ENCODE data around the gene SYT3. TPM values are rescaled to one million over a fixed set of nuclear protein-coding genes. Genes with fewer than 3 reads are reported as not detected.

Gene SYT3
- total RNA-seq, 2 donors from 2014 or later: not detected

GRCh38 chr19:50667177-50667758 is 27.6 kb upstream of the SYT3 start:
- no peaks in the 10 kb centered on the region for H3K9me3 ChIP-seq
- peaks cover 0 to 8% of the 10 kb centered on the region in 2 donors for H3K4me1 ChIP-seq (ENCODE audit: control insufficient read depth in 1 of 2, low read depth in 2 of 2)
- no peak for DNase-seq (ENCODE audit: low spot score)
- peaks cover 6% of the 10 kb centered on the region for H3K27me3 ChIP-seq (replicated peaks; ENCODE audit: insufficient read depth)
- H3K4me3 ChIP-seq: no peak overlapping the region
- H3K27ac ChIP-seq: no peak overlapping the region
- no peaks in the 10 kb centered on the region for H3K36me3 ChIP-seq
- TF ChIP-seq, protein P1, sequence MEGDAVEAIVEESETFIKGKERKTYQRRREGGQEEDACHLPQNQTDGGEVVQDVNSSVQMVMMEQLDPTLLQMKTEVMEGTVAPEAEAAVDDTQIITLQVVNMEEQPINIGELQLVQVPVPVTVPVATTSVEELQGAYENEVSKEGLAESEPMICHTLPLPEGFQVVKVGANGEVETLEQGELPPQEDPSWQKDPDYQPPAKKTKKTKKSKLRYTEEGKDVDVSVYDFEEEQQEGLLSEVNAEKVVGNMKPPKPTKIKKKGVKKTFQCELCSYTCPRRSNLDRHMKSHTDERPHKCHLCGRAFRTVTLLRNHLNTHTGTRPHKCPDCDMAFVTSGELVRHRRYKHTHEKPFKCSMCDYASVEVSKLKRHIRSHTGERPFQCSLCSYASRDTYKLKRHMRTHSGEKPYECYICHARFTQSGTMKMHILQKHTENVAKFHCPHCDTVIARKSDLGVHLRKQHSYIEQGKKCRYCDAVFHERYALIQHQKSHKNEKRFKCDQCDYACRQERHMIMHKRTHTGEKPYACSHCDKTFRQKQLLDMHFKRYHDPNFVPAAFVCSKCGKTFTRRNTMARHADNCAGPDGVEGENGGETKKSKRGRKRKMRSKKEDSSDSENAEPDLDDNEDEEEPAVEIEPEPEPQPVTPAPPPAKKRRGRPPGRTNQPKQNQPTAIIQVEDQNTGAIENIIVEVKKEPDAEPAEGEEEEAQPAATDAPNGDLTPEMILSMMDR (IDR thresholded peaks at IDR 0.05): no peak
- no peak for ATAC-seq (ENCODE audit: insufficient number of reproducible peaks, low FRiP score, low read depth)

DNA sequence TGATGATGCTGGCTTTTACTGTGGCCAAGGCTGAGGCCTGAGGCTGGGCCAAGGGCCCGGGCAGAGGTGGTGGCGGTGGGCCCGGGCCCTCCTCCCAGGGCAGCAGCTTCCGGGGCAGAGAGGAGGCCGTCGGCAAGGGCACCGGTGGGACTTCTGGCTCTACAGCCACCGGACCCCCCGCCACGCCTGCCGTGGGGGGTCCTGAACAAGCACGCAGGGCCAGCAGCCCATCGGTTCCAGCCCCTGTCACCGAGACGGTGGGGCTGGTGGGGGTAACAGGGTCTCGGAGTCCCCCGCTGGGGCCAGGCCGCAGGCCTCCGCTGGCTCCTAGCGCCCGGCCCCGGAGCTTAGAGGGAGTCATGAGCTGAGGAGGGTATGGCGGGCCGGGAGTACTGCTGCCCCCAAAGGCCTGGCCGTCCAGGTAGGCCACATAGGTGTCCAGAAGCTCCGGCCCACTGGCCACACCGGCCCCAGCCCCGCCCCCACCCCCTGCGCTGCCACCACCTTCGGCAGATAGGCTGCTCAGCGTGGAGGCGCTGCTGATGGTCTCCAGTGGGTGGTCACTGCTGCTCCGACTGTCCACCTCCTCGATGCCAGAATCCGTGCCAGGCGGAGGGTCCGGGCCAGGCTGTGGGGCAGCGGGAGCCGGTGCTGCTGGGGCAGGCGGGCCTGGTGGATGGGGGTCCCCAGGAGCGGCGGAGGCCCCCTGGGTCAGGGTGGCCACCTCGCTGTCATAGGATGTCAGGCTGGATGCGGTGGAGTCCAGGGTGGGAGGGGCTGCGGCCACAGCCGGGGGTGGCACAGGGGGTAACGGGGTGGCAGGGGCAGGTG is 26.9 kb upstream of the SYT3 start:
- Histone ChIP-seq H3K27me3 (replicated peaks; ENCODE audit: insufficient read depth) (peaks cover 6% of the 10 kb centered on the region), H3K4me1 (ENCODE audit: control insufficient read depth in 1 of 2, low read depth in 2 of 2) (peaks cover 0 to 8% of the 10 kb centered on the region in 2 donors), H3K4me3 (no peak overlapping the region), H3K27ac (no peak overlapping the region), H3K36me3 (no peaks in the 10 kb centered on the region), H3K9me3 (no peaks in the 10 kb centered on the region)
- TF ChIP-seq, protein P1 (IDR thresholded peaks at IDR 0.05): no peak
- DNase-seq (ENCODE audit: low spot score): no peak
- no peak for ATAC-seq (ENCODE audit: insufficient number of reproducible peaks, low FRiP score, low read depth)

DNA sequence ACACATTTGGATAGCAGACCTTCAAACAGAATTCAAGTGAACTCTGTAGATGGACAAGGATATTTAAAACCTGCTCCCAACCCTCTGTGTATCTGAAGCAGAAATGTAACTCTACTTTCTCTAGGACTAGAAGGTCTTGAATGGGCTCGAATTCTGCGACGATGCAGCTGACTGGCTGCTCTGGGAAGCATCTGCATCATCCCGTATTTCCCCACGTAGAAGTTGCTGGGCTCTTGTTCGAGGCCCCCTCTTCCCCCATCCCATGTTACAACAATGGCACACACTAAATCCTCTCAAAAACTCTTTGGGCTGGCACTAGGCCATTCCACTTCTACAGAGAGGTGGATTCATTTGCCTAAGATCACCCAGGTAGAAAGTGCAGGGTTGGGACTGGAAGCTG is 24.5 kb upstream of the SYT3 start:
- no peak for DNase-seq (ENCODE audit: low spot score)
- Histone ChIP-seq H3K4me3 (no peak overlapping the region), H3K4me1 (ENCODE audit: control insufficient read depth in 1 of 2, low read depth in 2 of 2) (peaks cover 0 to 8% of the 10 kb centered on the region in 2 donors), H3K9me3 (no peaks in the 10 kb centered on the region), H3K36me3 (no peaks in the 10 kb centered on the region), H3K27me3 (replicated peaks; ENCODE audit: insufficient read depth) (no peaks in the 10 kb centered on the region), H3K27ac (no peak overlapping the region)
- no peak for ATAC-seq (ENCODE audit: insufficient number of reproducible peaks, low FRiP score, low read depth)
- TF ChIP-seq, protein P1 (IDR thresholded peaks at IDR 0.05): no peak

GRCh38 chr19:50663482-50663790 is 23.8 kb upstream of the SYT3 start:
- Histone ChIP-seq H3K36me3 (no peaks in the 10 kb centered on the region), H3K4me3 (no peak overlapping the region), H3K4me1 (ENCODE audit: control insufficient read depth in 1 of 2, low read depth in 2 of 2) (peaks cover 0 to 14% of the 10 kb centered on the region in 2 donors), H3K9me3 (no peaks in the 10 kb centered on the region), H3K27me3 (replicated peaks; ENCODE audit: insufficient read depth) (no peaks in the 10 kb centered on the region), H3K27ac (no peak overlapping the region)
- DNase-seq (ENCODE audit: low spot score) (no peak), ATAC-seq (ENCODE audit: insufficient number of reproducible peaks, low FRiP score, low read depth) (no peak)
- TF ChIP-seq, protein P1 (IDR thresholded peaks at IDR 0.05): no peak

DNA sequence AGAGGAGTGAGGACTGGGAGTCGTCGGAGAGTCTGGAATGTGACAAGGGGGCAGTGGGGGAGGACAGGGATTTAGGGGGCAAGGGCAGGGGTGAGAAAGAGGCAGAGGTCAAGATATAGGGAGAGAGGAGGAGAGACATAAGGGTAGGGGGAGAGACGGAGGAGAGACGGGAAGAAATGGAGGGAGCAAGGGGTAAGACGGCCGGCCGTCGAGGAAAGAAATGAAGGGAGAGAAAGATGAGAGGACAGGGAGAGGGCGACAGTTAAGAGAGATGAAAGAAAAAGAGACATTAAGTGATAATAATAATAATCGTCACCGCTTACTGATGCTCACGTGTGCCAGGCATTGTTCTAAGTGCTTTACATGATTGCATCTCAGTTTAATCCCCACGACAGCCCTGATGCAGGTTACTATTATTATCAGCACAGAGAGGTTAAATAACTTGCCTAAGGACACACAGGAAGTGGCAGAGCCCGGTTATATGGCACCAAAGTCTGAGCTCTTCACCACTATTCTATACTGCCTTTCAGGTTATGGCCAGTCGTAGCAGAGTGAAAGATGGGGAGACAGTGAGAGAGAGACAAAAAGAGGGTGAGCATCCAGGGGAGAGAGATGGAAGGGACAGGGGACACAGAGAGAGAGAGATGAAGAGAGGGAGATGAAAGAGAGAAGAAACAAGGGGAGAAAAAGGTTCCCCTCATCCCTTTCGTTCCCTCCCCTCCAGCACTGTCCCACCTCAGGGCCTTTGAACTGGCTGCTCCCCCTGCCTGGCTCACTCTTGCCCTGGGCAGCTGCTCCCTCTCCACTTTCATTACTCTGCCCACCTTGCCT is 23.2 kb upstream of the SYT3 start:
- TF ChIP-seq, protein P1 (IDR thresholded peaks at IDR 0.05): no peak
- peaks cover 0 to 13% of the 10 kb centered on the region in 2 donors for H3K4me1 ChIP-seq (ENCODE audit: control insufficient read depth in 1 of 2, low read depth in 2 of 2)
- no peak overlapping the region for H3K4me3 ChIP-seq
- no peaks in the 10 kb centered on the region for H3K36me3 ChIP-seq
- no peak for ATAC-seq (ENCODE audit: insufficient number of reproducible peaks, low FRiP score, low read depth)
- H3K9me3 ChIP-seq: no peaks in the 10 kb centered on the region
- DNase-seq (ENCODE audit: low spot score): no peak
- H3K27me3 ChIP-seq (replicated peaks; ENCODE audit: insufficient read depth): no peaks in the 10 kb centered on the region
- no peak overlapping the region for H3K27ac ChIP-seq

All from thoracic aorta (tissue), 2 donors.